ENCODE data around the gene CYTH3. TPM values are rescaled to one million over a fixed set of nuclear protein-coding genes. Genes with fewer than 3 reads are reported as not detected.
A peak's percentile ranks its signal among the peaks of the same experiment; 100 is the strongest.

CYTH3 gene
- total and polyA plus RNA-seq, 2 donors (not counting 1 experiment from before 2014, with no cell fraction given): 39.1 to 73.3 TPM

GRCh38 chr7:6212008-6212407 lies 60.4 kb downstream of the CYTH3 start:
- Histone ChIP-seq H3K4me1 (ENCODE audit: control insufficient read depth, extremely low read depth, insufficient read depth, low read length) (peaks cover 4% of the 10 kb centered on the region), H3K4me3 (replicated peaks in 1 of 4; ENCODE audit: control extremely low read depth in 1 of 4, insufficient read depth in 1 of 4, low read depth in 3 of 4, low read length in 4 of 4) (no peak overlapping the region), H3K9me3 (ENCODE audit: control insufficient read depth, insufficient read depth, low read depth, low read length) (no peaks in the 10 kb centered on the region), H2AFZ (ENCODE audit: low read length) (no peak overlapping the region), H3K79me2 (ENCODE audit: control insufficient read depth, insufficient read depth, low read length) (peaks cover 77% of the 10 kb centered on the region), H3K27ac (ENCODE audit: insufficient read depth, low read length) (no peak overlapping the region), H4K20me1 (ENCODE audit: control insufficient read depth, extremely low read depth, insufficient read depth, low read length) (no peaks in the 10 kb centered on the region), H3K9ac (ENCODE audit: insufficient read depth, low read length) (no peak overlapping the region), H3K4me2 (ENCODE audit: extremely low read depth, insufficient read depth, low read length) (no peak overlapping the region), H3K36me3 (ENCODE audit: control insufficient read depth, insufficient read depth, low read length) (no peaks in the 10 kb centered on the region), H3K27me3 (ENCODE audit: control insufficient read depth, insufficient read depth, low read length) (no peaks in the 10 kb centered on the region)
- no peak for DNase-seq (ENCODE audit: low read depth in 2 of 2)
- TF ChIP-seq EZH2 (IDR thresholded peaks at IDR 0.05; ENCODE audit: low read length, missing control alignments) (no peak), CTCF (conservative IDR thresholded peaks at IDR 0.05 in 1 of 2, IDR thresholded peaks at IDR 0.05 in 1 of 2; ENCODE audit: low read depth in 1 of 2, low read length in 2 of 2) (no peak)

GRCh38 chr7:6210621-6211372 lies 61.6 kb downstream of the CYTH3 start:
- H3K36me3 ChIP-seq (ENCODE audit: control insufficient read depth, insufficient read depth, low read length): no peaks in the 10 kb centered on the region
- peaks cover 75% of the 10 kb centered on the region for H3K79me2 ChIP-seq (ENCODE audit: control insufficient read depth, insufficient read depth, low read length)
- H3K27ac ChIP-seq (ENCODE audit: insufficient read depth, low read length): no peak overlapping the region
- H3K9me3 ChIP-seq (ENCODE audit: control insufficient read depth, insufficient read depth, low read depth, low read length): no peaks in the 10 kb centered on the region
- H3K4me3 ChIP-seq (replicated peaks in 1 of 4; ENCODE audit: control extremely low read depth in 1 of 4, insufficient read depth in 1 of 4, low read depth in 3 of 4, low read length in 4 of 4): no peak overlapping the region
- no peak overlapping the region for H2AFZ ChIP-seq (ENCODE audit: low read length)
- H3K4me2 ChIP-seq (ENCODE audit: extremely low read depth, insufficient read depth, low read length): no peak overlapping the region
- H3K4me1 ChIP-seq (ENCODE audit: control insufficient read depth, extremely low read depth, insufficient read depth, low read length): peaks cover 11% of the 10 kb centered on the region
- H3K27me3 ChIP-seq (ENCODE audit: control insufficient read depth, insufficient read depth, low read length): no peaks in the 10 kb centered on the region
- TF ChIP-seq EZH2 (IDR thresholded peaks at IDR 0.05; ENCODE audit: low read length, missing control alignments) (no peak), CTCF (conservative IDR thresholded peaks at IDR 0.05 in 1 of 2, IDR thresholded peaks at IDR 0.05 in 1 of 2; ENCODE audit: low read depth in 1 of 2, low read length in 2 of 2) (no peak)
- H4K20me1 ChIP-seq (ENCODE audit: control insufficient read depth, extremely low read depth, insufficient read depth, low read length): no peaks in the 10 kb centered on the region
- DNase-seq (ENCODE audit: low read depth in 2 of 2): no peak
- no peak overlapping the region for H3K9ac ChIP-seq (ENCODE audit: insufficient read depth, low read length)

- Histone ChIP-seq H3K4me2 (ENCODE audit: extremely low read depth, insufficient read depth, low read length) (peak overlapping the region; percentile 40), H3K79me2 (ENCODE audit: control insufficient read depth, insufficient read depth, low read length) (peaks cover 78% of the 10 kb centered on the region), H2AFZ (ENCODE audit: low read length) (no peak overlapping the region), H3K27me3 (ENCODE audit: control insufficient read depth, insufficient read depth, low read length) (no peaks in the 10 kb centered on the region), H3K4me3 (replicated peaks in 1 of 4; ENCODE audit: control extremely low read depth in 1 of 4, insufficient read depth in 1 of 4, low read depth in 3 of 4, low read length in 4 of 4) (no peak overlapping the region), H3K9ac (ENCODE audit: insufficient read depth, low read length) (no peak overlapping the region), H3K36me3 (ENCODE audit: control insufficient read depth, insufficient read depth, low read length) (no peaks in the 10 kb centered on the region), H3K4me1 (ENCODE audit: control insufficient read depth, extremely low read depth, insufficient read depth, low read length) (peaks cover 13% of the 10 kb centered on the region), H3K27ac (ENCODE audit: insufficient read depth, low read length) (no peak overlapping the region), H4K20me1 (ENCODE audit: control insufficient read depth, extremely low read depth, insufficient read depth, low read length) (no peaks in the 10 kb centered on the region), H3K9me3 (ENCODE audit: control insufficient read depth, insufficient read depth, low read depth, low read length) (no peaks in the 10 kb centered on the region)
- TF ChIP-seq EZH2 (IDR thresholded peaks at IDR 0.05; ENCODE audit: low read length, missing control alignments): no peak
- TF ChIP-seq CTCF (conservative IDR thresholded peaks at IDR 0.05 in 1 of 2, IDR thresholded peaks at IDR 0.05 in 1 of 2; ENCODE audit: low read depth in 1 of 2, low read length in 2 of 2): no peak
- DNase-seq (ENCODE audit: low read depth in 2 of 2): peak in 1 of 2 donors; percentile 18
These were observed 63.1 kb downstream of the CYTH3 start for GRCh38 chr7:6209340-6209739.

Data from fibroblast of lung (primary cell).